ENCODE data around the gene CELA1. TPM values are rescaled to one million over a fixed set of nuclear protein-coding genes. Genes with fewer than 3 reads are reported as not detected.
"Not testable (repeated sequence)": the region's sequence is repeated elsewhere in the genome, so short reads cannot be mapped to it uniquely, and the experiment has no call there.

Gene CELA1
- total RNA-seq, 2 experiments from 2014 or later, result not detected

GRCh38 chr12:51307655-51308593 is 38.6 kb downstream of the CELA1 start:
- H3K4me3 Mint-ChIP-seq, result no peak overlapping the region
- no peaks in the 10 kb centered on the region for H3K9me3 Mint-ChIP-seq
- POLR2A ChIA-PET, result interaction anchor here (0.5 to 1.7 kb wide), 2 partner anchors 10 to 192 kb away, joined by 3 to 6 read pairs; no protein-coding TSS in a partner anchor
- peak overlapping the region; percentile 40 for H3K27ac Mint-ChIP-seq
- H3K4me1 Mint-ChIP-seq, result peaks cover 10% of the 10 kb centered on the region
- H3K36me3 Mint-ChIP-seq, result peaks cover 50% of the 10 kb centered on the region
- DNase-seq (no peak), ATAC-seq (ENCODE audit: low read depth) (no peak)
- H3K27me3 Mint-ChIP-seq, result no peaks in the 10 kb centered on the region

- Mint-ChIP-seq H3K4me1 (peaks cover 9% of the 10 kb centered on the region), H3K9me3 (no peaks in the 10 kb centered on the region), H3K4me3 (no peak overlapping the region), H3K27me3 (no peaks in the 10 kb centered on the region), H3K27ac (no peak overlapping the region), H3K36me3 (peaks cover 48% of the 10 kb centered on the region)
- no peak for ATAC-seq (ENCODE audit: low read depth)
- no peak for DNase-seq
- POLR2A ChIA-PET, result interaction anchor here (2.1 kb wide), 1 partner anchor 12 kb away, joined by 5 read pairs; no protein-coding TSS in a partner anchor
These were observed 40.0 kb downstream of the CELA1 start for GRCh38 chr12:51306507-51306906.

GRCh38 chr12:51300768-51301167 is 45.7 kb downstream of the CELA1 start:
- H3K4me3 Mint-ChIP-seq; H3K27ac Mint-ChIP-seq; H3K9me3 Mint-ChIP-seq; H3K4me1 Mint-ChIP-seq; ATAC-seq (ENCODE audit: low read depth); DNase-seq; H3K27me3 Mint-ChIP-seq: not testable (repeated sequence)
- POLR2A ChIA-PET, result interaction anchor here (0.7 kb wide), 1 partner anchor 488 kb away, joined by 3 read pairs; no protein-coding TSS in a partner anchor
- H3K36me3 Mint-ChIP-seq, result peaks cover 22% of the 10 kb centered on the region

DNA sequence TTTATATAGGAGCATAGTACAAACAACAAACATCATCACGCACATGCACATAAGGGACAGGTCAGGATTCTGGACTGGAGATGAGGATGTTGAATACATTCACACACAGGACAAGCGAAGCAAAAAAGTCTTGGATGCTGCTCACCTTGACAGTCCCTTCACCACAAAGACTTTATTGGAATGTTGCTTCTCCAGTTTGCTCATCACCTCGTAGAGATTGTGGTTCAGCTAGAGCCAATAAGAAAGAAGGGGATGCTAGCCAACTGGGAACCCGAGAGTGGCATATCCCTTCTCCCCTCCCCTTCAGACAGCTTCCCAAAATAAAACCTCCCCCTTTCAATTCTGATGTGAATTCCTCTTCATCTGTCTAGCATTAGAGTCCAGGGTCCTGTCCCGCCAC is 50.8 kb downstream of the CELA1 start:
- Mint-ChIP-seq H3K27ac (no peak overlapping the region), H3K4me1 (peaks cover 7% of the 10 kb centered on the region), H3K27me3 (no peaks in the 10 kb centered on the region), H3K9me3 (no peaks in the 10 kb centered on the region), H3K36me3 (peaks cover 20% of the 10 kb centered on the region), H3K4me3 (no peak overlapping the region)
- POLR2A ChIA-PET, result no interaction called here
- no peak for ATAC-seq (ENCODE audit: low read depth)
- no peak for DNase-seq

DNA sequence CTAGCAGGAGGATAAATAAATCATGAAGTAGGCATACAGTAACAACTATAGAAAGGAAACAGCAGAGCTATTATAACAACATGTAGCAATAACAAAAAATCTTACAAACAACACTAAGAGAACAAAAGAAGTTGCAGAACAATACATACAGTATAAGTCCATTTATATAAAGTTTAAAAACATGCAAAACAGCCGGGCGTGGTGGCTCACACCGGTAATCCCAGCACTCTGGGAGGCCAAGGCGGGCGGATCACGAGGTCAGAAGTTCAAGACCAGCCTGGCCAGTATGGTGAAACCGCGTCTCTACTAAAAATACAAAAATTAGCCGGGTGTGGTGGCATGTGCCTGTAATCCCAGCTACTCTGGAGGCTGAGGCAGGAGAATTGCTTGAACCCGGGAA is 52.4 kb downstream of the CELA1 start:
- ATAC-seq (ENCODE audit: low read depth); H3K4me3 Mint-ChIP-seq; H3K9me3 Mint-ChIP-seq; POLR2A ChIA-PET; H3K27ac Mint-ChIP-seq; DNase-seq; H3K4me1 Mint-ChIP-seq; H3K27me3 Mint-ChIP-seq: not testable (repeated sequence)
- peaks cover 24% of the 10 kb centered on the region for H3K36me3 Mint-ChIP-seq

- ATAC-seq (ENCODE audit: low read depth) (no peak), DNase-seq (no peak)
- H3K9me3 Mint-ChIP-seq, result no peaks in the 10 kb centered on the region
- H3K27me3 Mint-ChIP-seq, result no peaks in the 10 kb centered on the region
- H3K4me3 Mint-ChIP-seq, result no peak overlapping the region
- peaks cover 7% of the 10 kb centered on the region for H3K4me1 Mint-ChIP-seq
- POLR2A ChIA-PET, result no interaction called here
- H3K27ac Mint-ChIP-seq, result no peak overlapping the region
- H3K36me3 Mint-ChIP-seq, result peaks cover 25% of the 10 kb centered on the region
These were observed 52.8 kb downstream of the CELA1 start for GRCh38 chr12:51293696-51294095.

- not testable (repeated sequence) for H3K4me1 Mint-ChIP-seq, DNase-seq, H3K9me3 Mint-ChIP-seq, H3K4me3 Mint-ChIP-seq, H3K27me3 Mint-ChIP-seq
- peak; percentile 22 for ATAC-seq (ENCODE audit: low read depth)
- POLR2A ChIA-PET, result interaction anchor here (0.6 to 1.2 kb wide), 2 partner anchors 21 to 539 kb away, joined by 3 read pairs; no protein-coding TSS in a partner anchor
- Mint-ChIP-seq H3K36me3 (peaks cover 28% of the 10 kb centered on the region), H3K27ac (peak overlapping the region; percentile 13)
These were observed 54.6 kb downstream of the CELA1 start for GRCh38 chr12:51291603-51292513.

DNA sequence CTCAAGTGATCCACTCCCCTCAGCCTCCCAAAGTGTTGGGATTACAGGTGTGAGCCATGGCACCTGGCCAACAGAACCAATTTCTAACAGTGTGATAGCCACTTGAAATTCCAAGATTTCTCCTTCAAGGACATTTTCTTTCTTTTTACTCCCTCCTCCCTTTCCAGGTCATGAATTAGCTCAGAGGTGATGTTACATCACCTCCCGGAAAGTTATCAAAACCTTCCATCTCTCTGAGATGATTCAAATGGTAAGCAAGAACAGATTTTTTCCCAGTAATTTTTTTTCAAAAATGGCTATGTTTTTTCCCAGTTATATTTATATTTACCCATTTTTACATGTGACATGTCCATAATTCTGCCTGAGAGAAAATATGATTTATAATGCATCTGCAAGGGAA is 60.6 kb downstream of the CELA1 start:
- Mint-ChIP-seq H3K36me3 (peaks cover 28% of the 10 kb centered on the region), H3K9me3 (no peaks in the 10 kb centered on the region), H3K27me3 (no peaks in the 10 kb centered on the region), H3K27ac (no peak overlapping the region), H3K4me3 (no peak overlapping the region), H3K4me1 (no peaks in the 10 kb centered on the region)
- DNase-seq, result no peak
- POLR2A ChIA-PET, result no interaction called here
- no peak for ATAC-seq (ENCODE audit: low read depth)

- Mint-ChIP-seq H3K27me3 (no peaks in the 10 kb centered on the region), H3K4me3 (no peak overlapping the region), H3K36me3 (peaks cover 26% of the 10 kb centered on the region), H3K27ac (no peak overlapping the region), H3K9me3 (no peaks in the 10 kb centered on the region), H3K4me1 (no peaks in the 10 kb centered on the region)
- ATAC-seq (ENCODE audit: low read depth) (no peak), DNase-seq (no peak)
- POLR2A ChIA-PET, result interaction anchor here (1.0 kb wide), 1 partner anchor 60 kb away, joined by 3 read pairs; no protein-coding TSS in a partner anchor
These were observed 65.1 kb downstream of the CELA1 start for GRCh38 chr12:51281202-51281924.

Other genes with a start within 250 kb of the CELA1 start
- 10 to 100 TPM; 33.6 to 35.4 TPM for gene TFCP2, start 173.5 kb downstream of the CELA1 start, total RNA-seq
- 10 to 100 TPM; 20.6 to 21.8 TPM for gene POU6F1, start 128.6 kb downstream of the CELA1 start, total RNA-seq
- 100 to 1,000 TPM; 237 to 249 TPM for gene DAZAP2, start 107.9 kb downstream of the CELA1 start, total RNA-seq
- gene SMAGP, start 76.3 kb downstream of the CELA1 start, total RNA-seq, result 1 to 10 TPM; 4.1 to 5.6 TPM
- gene BIN2, start 22.5 kb downstream of the CELA1 start, total RNA-seq, result 100 to 1,000 TPM; 161 to 164 TPM
- 10 to 100 TPM; 30.0 to 31.0 TPM for gene GALNT6, start 44.7 kb upstream of the CELA1 start, total RNA-seq
- 1 to 10 TPM; 6.1 TPM for gene SLC4A8, start 78.2 kb upstream of the CELA1 start, total RNA-seq
- 1 to 10 TPM in 1 of 2 experiments, under 1 TPM in 1; 0.96 to 1.3 TPM for gene SCN8A, start 244.6 kb upstream of the CELA1 start, total RNA-seq

All from activated naive CD8-positive, alpha-beta T cell treated with anti-CD3 and anti-CD28 coated beads, Interleukin-2, amount 10 ng/mL, durations not matched to agents 7 days and 5 days (primary cell).